ENCODE measurements around the gene RAET1L.
"Not testable (repeated sequence)": the region's sequence is repeated elsewhere in the genome, so short reads cannot be mapped to it uniquely, and the experiment has no call there.

The RAET1L gene, protein sequence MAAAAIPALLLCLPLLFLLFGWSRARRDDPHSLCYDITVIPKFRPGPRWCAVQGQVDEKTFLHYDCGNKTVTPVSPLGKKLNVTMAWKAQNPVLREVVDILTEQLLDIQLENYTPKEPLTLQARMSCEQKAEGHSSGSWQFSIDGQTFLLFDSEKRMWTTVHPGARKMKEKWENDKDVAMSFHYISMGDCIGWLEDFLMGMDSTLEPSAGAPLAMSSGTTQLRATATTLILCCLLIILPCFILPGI

DNA sequence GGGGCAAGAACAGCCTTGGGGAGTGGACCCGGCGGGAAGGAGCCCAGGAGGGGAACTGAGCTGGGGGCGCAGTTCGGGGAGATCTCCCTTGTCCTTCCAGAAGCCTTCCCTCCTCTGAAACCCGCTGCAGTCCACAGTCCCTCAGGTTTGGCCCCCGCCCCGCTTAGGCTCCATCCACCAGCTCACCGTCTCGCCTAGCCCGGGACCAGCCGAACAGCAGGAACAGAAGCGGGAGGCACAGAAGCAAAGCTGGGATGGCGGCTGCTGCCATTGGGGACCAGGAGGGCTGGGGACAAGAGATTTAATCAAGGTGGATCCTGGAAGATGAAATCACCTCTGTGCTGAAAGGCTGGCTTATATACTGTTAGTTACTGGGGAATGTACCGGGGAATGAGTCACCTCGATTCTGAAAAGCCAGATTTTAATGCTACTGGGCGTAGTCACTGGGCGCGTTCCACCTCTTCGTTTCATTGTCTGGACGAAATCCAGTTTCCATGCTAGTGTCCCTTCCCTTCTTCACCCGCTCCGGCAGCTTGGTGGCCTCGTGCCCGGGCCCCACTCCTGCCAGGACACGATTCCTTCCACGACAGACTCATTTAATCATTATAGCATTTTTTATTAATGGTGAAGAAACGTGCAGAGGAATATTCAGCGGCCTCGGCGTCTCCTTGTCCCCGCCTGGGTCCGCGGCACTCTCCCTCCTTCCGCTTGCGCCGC is at the start of gene RAET1L:
Gene RAET1L, minus strand, starts transcription at position 332 of the 717 bp plus-strand sequence. Its CDS starts 61 bp downstream, at position 271.
- DNase-seq: no peak

GRCh38 chr6:150075034-150075421 is 49.7 kb upstream of the RAET1L start:
- no peak for DNase-seq

DNA sequence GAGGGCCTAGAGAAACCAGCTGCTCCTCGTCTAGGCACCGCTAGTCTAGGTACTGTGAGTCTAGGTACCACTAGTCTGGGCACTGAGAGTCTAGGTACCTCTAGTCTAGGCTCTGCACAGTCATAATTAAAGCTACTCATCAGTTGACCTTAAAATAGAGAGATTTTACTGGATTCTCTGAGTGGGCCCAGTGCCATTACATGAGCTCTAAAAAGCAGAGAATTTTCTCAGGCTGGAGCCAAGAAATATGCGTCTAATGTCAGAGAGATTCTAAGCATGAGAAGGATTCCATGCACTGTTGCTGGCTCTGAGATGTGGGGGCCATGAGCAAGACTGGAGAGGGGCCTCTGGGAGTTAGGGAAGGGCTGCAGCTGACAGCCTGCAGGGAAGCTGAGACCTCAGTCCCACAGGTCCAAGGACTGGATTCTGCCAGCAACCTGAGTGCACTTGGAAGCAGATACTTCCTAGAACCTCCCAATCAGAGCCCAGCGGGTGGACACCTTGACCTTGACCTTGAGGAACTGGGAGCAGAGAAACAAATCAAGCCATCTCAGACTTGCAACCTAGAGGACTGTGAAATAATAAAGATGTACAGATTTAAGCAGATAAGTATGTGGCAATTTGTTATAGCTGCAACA is 49.2 kb upstream of the RAET1L start:
- DNase-seq: not testable (repeated sequence)

GRCh38 chr6:150072201-150072600 is 46.9 kb upstream of the RAET1L start:
- peak; percentile 76 for DNase-seq

- no peak for DNase-seq
Observed at GRCh38 chr6:150070236-150070818, 45.0 kb upstream of the RAET1L start.

DNA sequence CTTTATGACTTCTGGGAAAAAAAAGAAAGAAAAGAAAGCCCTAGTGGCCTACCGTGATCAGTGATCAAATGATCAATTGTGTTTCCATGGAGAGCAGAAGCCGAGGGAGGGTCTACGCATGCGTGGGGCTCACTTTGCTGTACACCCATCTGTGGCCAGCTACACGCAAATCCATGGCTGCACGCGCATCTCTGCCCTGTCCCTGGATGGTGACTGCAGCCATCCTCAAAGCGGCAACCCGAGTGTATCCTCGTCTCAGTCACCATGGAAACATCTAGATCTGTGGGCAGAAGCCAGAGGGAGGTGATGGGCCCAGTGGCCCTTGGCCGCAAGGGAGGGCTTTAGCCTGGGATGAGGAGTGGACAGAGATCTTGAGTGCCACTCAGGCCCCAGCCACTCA is 44.4 kb upstream of the RAET1L start:
- DNase-seq: peak; percentile 26

GRCh38 chr6:150068720-150069648 is 43.7 kb upstream of the RAET1L start, which contains the start of gene ULBP3:
Gene ULBP3, minus strand, starts transcription at chr6:150069121. Its CDS starts 55 bp downstream, at chr6:150069066.
- DNase-seq: peak; percentile 85

- no peak for DNase-seq
Observed at GRCh38 chr6:150068151-150068550, 42.8 kb upstream of the RAET1L start.

GRCh38 chr6:150065083-150065482 is 39.8 kb upstream of the RAET1L start:
- DNase-seq: no peak

DNA sequence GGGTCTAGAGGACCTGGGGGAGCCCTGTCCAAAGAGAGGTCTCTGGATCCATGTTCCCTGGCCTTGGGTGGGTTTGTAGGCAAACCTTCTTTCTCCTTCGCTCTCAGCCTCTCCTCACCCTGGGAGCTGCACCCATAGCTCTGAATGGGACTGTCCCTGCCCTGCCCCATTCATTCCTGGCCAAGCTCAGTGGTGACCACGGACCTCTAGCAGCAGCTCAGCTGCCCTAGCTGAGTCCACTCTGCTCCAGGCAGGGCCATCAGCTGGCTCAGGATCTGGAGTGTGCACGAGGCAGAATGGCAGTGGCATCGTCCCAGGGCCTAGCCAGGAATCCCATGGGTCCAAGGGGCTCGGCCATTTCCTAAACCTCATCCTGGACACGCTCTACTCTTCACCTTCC is 38.3 kb upstream of the RAET1L start:
- DNase-seq: no peak

DNA sequence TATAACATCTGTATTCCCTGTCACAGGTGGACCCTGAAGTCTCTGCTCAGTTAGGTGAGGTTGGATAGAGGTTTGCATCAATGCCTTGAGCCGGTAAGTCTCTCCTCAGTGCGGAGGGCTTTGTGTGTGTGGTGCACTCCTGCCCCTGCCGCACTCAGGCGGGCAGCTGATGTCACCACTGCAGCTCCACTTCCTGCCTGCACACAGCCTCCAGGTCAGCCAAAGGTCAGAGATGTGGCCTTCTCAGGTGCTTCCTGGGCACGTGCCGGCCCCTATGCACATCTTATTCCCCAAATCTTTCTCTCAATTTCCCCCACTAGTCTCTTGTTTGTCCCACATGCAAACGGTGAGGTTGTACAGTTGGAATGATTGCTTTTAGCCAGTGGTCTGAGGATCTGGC is 34.6 kb upstream of the RAET1L start:
- not testable (repeated sequence) for DNase-seq

GRCh38 chr6:150058986-150059385 is 33.7 kb upstream of the RAET1L start:
- DNase-seq: no peak

DNA sequence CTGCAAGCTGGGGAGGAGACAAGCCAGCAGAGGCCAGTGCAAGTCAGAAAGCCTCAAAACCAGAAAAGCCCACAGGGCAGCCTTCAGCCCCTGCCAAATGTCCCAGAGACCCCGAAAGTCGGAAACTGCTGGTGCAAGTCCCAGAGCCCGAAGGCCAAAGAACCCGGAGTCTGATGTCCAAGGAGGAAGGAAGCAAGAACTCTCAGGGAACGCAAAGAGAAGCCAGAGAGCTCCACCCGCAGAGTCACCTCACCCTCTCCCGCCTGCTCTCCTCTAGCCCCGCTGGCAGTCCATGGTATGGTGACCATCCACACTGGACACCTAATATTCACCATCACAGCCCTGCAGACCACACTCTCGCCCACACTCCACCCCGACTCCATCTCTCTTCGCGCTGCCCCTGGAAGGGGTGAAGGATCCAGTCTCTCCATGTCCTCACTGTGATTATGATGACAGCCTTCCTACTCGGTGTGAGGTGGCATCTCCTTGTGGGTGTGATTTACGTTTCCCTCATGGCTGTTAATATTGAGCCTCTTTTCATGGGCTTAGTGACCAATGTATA is 33.0 kb upstream of the RAET1L start:
- DNase-seq: no peak

- DNase-seq: no peak
Observed at GRCh38 chr6:150057501-150057951, 32.2 kb upstream of the RAET1L start.

DNA sequence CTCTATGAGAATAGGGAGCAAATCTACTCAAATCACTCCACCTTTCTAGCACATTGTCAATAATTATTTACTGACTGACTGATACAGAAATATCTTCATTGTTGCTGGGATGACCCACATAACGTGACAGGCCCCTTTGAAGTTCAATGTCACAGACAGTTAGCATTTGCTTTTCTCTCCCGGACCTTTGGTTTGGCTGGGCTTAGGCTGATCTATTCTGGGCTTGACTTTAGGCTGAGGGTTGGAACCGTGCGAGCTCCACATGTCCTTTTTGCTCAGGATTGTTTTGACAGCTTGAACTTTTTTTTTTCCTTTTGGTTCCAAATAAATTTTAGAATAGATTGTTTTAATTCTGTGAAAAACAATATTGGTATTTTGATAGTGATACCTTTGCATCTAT is 31.6 kb upstream of the RAET1L start:
- DNase-seq: no peak

DNA sequence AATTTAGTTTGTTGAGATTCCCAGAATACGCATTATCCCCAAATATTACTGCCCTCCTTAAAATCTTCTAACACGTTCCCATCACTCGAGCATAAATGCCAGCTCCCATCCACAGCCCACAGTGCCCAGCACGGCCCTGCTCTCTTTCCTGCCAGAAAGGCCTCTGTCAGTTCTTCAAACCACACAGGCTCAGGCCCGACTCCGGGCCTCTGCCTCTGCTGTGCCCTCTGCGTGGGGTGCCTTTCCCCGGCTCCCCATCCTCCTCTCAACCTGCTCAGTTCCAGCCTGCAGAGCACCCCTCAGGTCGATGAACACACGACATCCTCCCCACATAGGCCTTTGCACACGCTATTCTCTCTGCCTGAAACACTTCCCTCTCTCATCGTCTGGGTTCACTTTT is 30.8 kb upstream of the RAET1L start:
- no peak for DNase-seq

DNA sequence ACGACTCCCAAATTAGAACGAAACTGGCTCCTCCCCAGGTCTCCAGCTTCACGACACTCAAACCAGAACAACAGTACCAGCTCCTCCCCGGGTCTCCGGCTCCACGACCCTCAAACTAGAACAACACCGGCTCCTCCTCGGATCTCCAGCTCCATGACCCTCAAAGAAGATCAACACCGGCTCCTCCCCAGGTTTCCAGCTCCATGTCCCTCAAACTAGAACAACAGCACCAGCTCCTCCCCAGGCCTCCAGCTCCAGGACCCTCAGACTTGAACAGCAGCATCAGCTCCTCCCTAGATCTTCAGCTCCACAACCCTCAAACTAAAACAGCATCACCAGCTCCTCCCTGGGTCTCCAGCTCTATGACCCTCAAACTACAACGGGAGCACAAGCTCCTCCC is 29.8 kb upstream of the RAET1L start:
- DNase-seq: no peak

GRCh38 chr6:150053450-150053849 is 28.1 kb upstream of the RAET1L start:
- no peak for DNase-seq

DNA sequence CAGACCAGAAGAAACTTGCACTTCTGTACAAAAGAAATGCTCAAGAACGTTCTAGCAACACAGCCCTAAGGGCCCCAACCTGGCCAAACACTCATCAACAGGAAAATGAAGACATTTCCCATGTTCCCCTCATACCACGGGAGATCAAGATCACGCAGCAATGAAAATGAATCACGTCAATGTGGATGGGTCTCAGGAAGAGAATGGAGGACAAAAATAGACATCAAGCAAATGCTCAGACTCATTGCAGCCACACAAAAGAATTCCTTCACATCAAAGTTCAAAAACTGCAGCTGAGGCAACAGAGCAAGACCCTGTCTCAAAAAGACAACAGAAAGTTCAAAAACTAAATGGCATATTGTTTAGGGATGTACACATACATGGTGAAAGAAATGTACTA is 25.5 kb upstream of the RAET1L start:
- DNase-seq: no peak

- no peak for DNase-seq
Observed at GRCh38 chr6:150048099-150048498, 22.8 kb upstream of the RAET1L start.

GRCh38 chr6:150046943-150047342 is 21.6 kb upstream of the RAET1L start:
- no peak for DNase-seq

DNA sequence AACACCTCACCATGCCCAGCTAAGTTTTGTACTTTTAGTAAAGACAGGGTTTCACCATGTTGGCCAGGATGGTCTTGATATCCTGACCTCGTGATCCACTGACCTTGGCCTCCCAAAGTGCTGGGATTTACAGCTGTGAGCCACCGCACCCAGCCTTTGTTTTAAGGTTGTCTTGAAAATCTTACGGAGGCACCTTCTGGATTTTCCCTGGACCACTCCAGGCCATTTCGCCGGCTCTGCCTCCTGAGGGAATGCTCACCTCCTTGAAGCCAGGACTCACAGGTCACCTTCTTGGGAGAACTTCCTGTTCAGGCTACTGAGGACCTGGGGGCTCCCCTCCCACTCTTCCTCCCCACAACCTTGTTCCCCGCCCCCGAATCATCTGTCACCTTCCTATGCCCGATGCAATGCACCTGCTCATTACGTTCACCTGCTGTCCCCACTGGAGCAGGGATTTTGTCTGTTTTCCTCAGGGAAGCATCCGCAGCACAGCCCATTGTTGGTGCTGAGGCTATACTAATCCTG is 19.4 kb upstream of the RAET1L start:
- DNase-seq: no peak
